ENCODE results near the gene LIPC.

LIPC gene

GRCh38 chr15:58551764-58552504, 120.1 kb downstream of the LIPC start:
- TF ChIP-seq, protein P1, sequence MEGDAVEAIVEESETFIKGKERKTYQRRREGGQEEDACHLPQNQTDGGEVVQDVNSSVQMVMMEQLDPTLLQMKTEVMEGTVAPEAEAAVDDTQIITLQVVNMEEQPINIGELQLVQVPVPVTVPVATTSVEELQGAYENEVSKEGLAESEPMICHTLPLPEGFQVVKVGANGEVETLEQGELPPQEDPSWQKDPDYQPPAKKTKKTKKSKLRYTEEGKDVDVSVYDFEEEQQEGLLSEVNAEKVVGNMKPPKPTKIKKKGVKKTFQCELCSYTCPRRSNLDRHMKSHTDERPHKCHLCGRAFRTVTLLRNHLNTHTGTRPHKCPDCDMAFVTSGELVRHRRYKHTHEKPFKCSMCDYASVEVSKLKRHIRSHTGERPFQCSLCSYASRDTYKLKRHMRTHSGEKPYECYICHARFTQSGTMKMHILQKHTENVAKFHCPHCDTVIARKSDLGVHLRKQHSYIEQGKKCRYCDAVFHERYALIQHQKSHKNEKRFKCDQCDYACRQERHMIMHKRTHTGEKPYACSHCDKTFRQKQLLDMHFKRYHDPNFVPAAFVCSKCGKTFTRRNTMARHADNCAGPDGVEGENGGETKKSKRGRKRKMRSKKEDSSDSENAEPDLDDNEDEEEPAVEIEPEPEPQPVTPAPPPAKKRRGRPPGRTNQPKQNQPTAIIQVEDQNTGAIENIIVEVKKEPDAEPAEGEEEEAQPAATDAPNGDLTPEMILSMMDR (IDR thresholded peaks at IDR 0.05; ENCODE audit: borderline replicate concordance, insufficient read depth, low read depth, low read length): no peak
- no peak overlapping the region for H3K4me3 ChIP-seq (ENCODE audit: low read depth, low read length)

- H3K4me3 ChIP-seq (ENCODE audit: low read depth, low read length): no peak overlapping the region
Measured at GRCh38 chr15:58552505-58553364, 120.9 kb downstream of the LIPC start.

GRCh38 chr15:58553365-58553918, 121.7 kb downstream of the LIPC start:
- H3K4me3 ChIP-seq (ENCODE audit: low read depth, low read length): no peak overlapping the region
- TF ChIP-seq, protein P1 (IDR thresholded peaks at IDR 0.05; ENCODE audit: borderline replicate concordance, insufficient read depth, low read depth, low read length): no peak

More at GRCh38 chr15:58552505-58553364, 120.9 kb downstream of the LIPC start:
- TF ChIP-seq, protein P1 (IDR thresholded peaks at IDR 0.05; ENCODE audit: borderline replicate concordance, insufficient read depth, low read depth, low read length): no peak

- H3K4me3 ChIP-seq (ENCODE audit: low read depth, low read length): no peak overlapping the region
- TF ChIP-seq, protein P1 (IDR thresholded peaks at IDR 0.05; ENCODE audit: borderline replicate concordance, insufficient read depth, low read depth, low read length): no peak
Measured at GRCh38 chr15:58554758-58555157, 123.0 kb downstream of the LIPC start.

DNA sequence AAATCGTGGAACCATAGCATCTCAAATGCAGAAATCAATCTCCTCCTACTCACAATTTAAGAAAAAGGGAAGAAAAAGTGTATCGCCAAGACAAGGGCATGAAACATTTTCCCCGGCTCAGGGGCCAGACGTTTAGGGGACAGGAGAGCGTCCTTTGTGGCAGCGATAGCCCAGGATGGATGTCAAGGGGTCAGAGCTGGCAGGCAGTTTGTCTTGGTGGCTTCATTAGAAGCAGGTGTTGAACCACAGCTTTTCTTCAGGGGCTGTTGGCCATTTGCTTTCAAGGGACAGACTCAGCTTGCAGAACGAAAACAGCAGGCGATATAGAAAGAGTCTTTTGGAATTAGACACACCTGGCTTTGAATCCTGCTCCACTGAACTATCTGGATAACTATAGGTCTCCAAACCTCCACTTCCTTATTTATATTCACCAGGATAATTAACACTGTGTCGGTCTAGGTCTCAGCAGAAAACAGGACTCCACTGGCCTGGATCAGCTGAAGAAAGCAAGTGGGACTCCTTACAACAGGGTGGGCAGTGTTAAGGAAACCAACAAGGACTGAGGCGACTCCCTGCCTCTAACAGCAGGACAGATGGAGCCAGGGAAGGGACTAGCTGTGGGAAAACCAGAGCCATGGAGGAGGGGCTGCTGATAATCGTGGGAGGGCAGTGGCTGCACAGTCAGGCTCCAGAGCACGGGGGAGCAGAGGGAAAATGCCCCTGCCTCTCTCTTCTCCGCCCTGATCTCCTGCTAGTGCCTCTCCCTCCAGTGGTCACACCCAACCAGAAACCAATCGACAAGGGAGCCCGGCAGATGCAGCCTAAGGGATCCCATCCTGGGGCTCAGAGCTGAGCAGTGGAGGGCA, 123.6 kb downstream of the LIPC start:
- TF ChIP-seq, protein P1 (IDR thresholded peaks at IDR 0.05; ENCODE audit: borderline replicate concordance, insufficient read depth, low read depth, low read length): no peak
- H3K4me3 ChIP-seq (ENCODE audit: low read depth, low read length): no peak overlapping the region

- TF ChIP-seq, protein P1 (IDR thresholded peaks at IDR 0.05; ENCODE audit: borderline replicate concordance, insufficient read depth, low read depth, low read length): no peak
- no peak overlapping the region for H3K4me3 ChIP-seq (ENCODE audit: low read depth, low read length)
Measured at GRCh38 chr15:58556028-58556361, 124.2 kb downstream of the LIPC start.
